GM12864 (cell line): Measurements from ENCODE around the gene CCDC82.

Source experiments
- DNase-seq: peaks from one replicate; pipeline ENCODE4 v3.0.0-alpha.2; 2011; ENCODE audit warnings: low read depth
- H3K4me3 ChIP-seq: 2 replicates; pipeline ENCODE4 v1.5.1; 2011; ENCODE audit warnings: mild to moderate bottlenecking, low read depth, low read length, control low read depth
- CTCF ChIP-seq: IDR thresholded peaks from 2 replicates; pipeline ENCODE4 v1.5.1; 2011; ENCODE audit warnings: low read depth, mild to moderate bottlenecking, moderate library complexity, low read length, control low read depth, inconsistent platforms; ENCODE audit errors: missing control alignments

CCDC82 gene

DNA sequence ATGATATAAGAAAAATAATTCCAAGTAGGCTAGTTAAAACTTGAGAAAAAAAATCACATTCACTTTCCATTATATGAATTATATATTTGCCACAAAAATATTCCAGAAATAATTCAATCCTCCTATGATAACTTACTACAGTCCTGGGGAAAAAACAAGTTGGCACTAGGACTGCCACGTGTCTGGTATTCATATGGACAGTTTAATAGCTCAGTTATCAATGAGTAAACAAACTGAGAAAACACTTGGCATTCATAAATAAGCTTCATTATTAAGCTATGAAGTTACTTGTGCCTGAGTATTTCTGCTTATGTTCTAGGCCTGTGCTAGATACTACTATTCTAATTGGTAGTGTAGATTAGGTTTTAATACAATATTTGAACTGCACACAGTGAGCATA, 24.2 kb downstream of the CCDC82 start:
- no peak for DNase-seq
- TF ChIP-seq CTCF, result no peak
- no peak overlapping the region for H3K4me3 ChIP-seq

DNA sequence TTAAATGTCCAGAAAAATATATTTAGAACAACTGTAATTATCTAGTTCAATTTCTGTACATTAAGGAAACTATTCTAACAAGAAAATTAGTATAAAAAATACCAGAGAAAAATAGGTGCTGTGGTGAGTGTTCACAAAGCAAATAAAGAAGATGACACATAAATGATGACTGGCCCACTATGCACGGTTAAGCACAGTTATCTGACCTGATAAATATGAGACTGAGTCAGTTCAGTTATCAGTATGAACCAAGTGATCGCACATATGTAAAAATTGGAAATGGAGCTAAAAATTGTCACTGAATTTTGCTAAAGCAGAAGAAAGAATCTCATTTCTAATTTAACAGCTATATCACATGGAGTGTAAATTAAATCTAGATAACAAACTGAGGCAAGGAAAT, 27.9 kb downstream of the CCDC82 start:
- no peak for DNase-seq
- no peak overlapping the region for H3K4me3 ChIP-seq
- TF ChIP-seq CTCF, result no peak

GRCh38 chr11:96358321-96358720, 31.4 kb downstream of the CCDC82 start:
- no peak overlapping the region for H3K4me3 ChIP-seq
- TF ChIP-seq CTCF, result no peak
- no peak for DNase-seq

DNA sequence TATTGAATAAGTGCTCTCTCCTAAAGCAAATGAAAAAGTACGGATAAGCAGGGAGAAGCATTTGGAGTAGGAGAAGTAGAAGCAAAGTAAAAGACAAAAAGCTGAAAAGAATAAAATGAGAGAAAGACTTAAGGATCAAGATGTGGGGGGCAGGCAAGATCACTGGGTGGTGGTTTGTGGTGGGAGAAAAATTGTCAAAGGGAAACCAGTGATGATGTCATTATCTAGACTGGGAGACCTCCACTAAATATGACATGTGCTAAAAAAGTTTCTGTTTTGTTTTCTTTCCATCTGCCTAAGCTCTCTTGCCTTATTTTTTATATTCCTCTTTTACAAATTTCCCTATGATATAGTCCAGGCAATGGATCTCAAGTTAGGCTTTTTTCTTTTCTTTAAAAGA, 31.9 kb downstream of the CCDC82 start:
- H3K4me3 ChIP-seq, result no peak overlapping the region
- no peak for TF ChIP-seq CTCF
- DNase-seq, result no peak

- H3K4me3 ChIP-seq, result no peak overlapping the region
- DNase-seq, result no peak
- no peak for TF ChIP-seq CTCF
Measured at GRCh38 chr11:96356848-96357247, 32.9 kb downstream of the CCDC82 start.

- peak; percentile 90 for TF ChIP-seq CTCF
- H3K4me3 ChIP-seq, result peak within 1 kb of the TSS; percentile 69
- peak; percentile 78 for DNase-seq
Measured at GRCh38 chr11:96342961-96343711, 46.6 kb downstream of the CCDC82 start, which contains the start of gene MAML2. Gene MAML2, minus strand, starts transcription at chr11:96343195. Its CDS starts 1,300 bp downstream, at chr11:96341895.
